Stimulated activated CD8-positive, alpha-beta memory T cell treated with anti-CD3 and anti-CD28 coated beads, Interleukin-4, amount 100 ng/mL, for 1 hour (primary cell): Measurements from ENCODE around the gene RPS8.
"Not testable (repeated sequence)": the region's sequence is repeated elsewhere in the genome, so short reads cannot be mapped to it uniquely, and the experiment has no call there.

Source experiments
- DNase-seq, 2 donors: peaks; one replicate each; pipeline ENCODE4 v3.0.0-alpha.2; 2020; ENCODE audit warnings: low read depth in 2 of 2, low spot score in 1 of 2

The RPS8 gene

DNA sequence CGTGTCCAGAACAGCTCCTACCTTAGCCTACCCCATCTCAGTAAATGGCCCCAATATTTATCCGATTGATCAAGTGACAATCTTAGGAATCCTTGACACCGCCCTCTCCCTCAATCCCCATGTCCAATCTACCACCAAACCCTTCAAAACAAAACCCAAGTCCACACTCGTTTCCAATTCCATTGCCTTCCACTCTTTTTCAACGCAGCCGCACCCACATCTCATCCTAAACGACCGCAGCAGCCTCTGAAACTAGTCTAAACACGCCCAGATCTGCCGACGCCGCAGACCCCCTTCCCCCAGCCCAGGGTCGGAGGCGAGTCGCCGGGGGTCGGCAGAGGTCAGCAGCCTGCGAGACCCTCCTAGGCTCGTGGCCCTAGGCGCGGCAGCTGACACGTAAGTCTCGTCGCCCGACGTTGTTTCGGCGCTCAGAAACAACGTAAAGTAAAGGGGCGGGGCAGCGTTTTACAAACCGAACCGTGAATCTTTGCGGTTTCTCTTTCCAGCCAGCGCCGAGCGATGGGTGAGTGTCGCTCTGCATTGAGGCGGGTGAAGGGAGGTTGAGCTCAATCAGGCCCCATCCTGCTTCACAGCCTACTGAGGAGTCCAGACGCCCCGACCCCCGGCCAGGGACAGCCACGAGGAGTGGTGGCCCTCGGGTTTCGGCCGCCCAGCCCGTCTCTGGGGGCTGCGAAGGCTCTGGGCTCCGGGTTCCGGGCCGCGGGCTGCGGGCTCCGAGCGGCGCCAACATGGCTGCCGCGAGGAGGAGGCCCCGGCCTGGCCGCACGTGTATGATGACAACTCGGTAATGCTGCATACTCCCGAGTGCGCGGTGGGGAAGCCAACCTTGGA lies at the start of gene RPS8:
TSS of gene RPS8 (plus strand) at position 463 of the 852 bp plus-strand sequence. CDS start at position 520, 57 bp downstream.
- peak; percentile 78 to 84 for DNase-seq

DNA sequence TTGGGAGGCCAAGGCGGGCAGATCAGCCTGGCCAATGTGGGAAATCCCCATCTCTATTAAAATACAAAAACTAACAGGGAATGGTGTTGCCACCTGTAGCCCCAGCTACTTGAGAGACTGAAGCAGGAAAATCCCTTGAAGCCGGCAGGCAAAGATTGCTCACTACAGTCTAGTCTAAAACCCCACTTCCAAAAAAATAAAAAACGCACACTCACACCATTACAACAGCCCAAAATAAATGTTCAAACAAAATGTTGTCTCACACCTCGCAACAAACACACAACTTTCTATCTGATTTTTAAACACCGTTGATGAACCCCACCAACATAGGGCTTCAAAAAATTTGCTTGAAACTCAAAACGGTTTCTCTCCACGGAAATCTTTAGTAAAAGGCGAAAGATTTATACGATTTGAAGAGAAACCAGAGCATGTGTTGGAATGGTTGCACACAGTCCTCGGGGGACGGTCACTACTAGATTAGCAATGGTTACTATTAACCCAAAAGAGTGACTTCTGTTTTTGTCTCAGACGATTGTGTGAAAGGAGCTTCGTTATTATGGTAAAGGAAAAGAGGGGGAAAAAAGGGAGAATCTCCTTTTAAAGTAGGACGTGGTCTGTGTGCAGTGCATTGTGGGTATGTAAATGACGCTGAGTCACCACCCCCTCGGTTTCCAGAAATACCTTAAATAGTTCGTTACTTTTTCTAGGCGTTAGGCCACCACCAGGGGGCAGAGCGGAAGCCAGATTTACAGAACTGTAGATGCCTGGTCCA lies 44.4 kb upstream of the RPS8 start, which contains the start of gene RNU5D-1:
TSS of gene RNU5D-1 (minus strand) at position 430 of the 772 bp plus-strand sequence.
- peak; percentile 91 to 93 for DNase-seq

DNA sequence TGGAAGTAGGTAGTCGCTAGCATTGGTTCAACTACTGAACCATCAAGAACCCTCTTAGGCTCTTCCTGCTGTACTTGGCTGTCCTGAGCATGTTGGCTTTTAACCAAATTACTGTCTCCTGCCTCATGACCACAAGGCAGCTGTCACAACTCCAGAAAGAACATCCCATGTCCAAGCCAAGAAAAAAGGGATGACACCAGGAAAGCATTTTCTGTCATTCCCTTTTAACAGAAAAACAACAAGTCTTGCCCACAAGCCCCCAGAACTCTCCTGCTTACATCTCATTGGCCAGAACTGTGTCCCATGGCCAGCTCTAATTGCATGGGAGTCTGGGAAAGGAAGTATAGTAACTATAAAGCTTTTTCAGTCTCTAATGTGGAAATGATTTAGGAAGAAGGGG lies 42.0 kb upstream of the RPS8 start:
- no peak for DNase-seq

DNA sequence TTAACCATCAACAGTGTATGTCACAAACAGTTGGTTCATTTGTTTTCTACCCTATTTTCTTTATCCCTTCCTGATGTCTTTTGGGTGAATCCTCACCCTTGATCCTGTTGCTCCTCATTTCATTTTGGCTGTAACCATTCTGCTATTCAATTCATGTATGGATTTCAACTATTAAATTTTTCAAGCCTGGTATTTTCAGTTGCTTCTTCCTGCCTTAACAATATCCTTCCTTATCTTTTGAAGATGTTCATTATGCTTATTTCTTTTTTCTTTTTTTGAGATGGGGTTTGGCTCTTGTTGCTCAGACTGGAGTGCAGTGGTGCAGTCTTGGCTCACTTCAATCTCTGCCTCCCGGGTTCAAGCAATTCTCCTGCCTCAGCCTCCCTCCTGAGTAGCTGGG lies 41.6 kb upstream of the RPS8 start:
- DNase-seq: no peak

DNA sequence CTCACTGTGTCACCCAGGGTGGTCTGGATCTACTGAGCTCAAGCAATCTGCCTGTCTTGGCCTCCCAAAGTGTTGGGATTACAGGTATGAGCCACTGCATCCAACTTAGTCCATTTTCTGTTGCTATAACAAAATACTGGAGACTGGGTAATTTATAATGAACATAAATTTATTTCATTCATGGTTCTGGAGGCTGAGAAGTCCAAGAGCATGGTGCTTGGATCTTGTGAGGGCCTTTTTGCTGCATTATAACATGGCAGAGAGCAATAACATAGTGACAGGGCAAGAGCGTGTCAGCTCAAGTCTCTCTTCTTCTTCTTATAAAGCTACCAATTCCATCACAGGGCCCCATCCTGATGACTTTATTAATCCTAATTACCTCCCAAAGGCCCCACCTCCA lies 39.3 kb upstream of the RPS8 start:
- no peak for DNase-seq

DNA sequence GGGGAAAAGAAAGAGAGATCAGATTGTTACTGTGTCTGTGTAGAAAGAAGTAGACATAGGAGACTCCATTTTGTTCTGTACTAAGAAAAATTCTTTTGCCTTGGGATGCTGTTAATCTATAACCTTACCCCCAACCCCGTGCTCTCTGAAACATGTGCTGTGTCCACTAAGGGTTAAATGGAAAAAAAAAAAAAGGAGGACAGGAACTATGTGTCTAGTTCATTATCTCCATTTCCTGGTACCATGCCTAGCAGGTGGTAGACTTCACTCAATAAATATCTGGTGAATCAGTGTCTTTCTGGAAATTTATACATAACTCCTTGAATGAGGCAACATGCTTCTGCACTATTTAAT lies 36.4 kb upstream of the RPS8 start:
- not testable (repeated sequence) for DNase-seq

DNA sequence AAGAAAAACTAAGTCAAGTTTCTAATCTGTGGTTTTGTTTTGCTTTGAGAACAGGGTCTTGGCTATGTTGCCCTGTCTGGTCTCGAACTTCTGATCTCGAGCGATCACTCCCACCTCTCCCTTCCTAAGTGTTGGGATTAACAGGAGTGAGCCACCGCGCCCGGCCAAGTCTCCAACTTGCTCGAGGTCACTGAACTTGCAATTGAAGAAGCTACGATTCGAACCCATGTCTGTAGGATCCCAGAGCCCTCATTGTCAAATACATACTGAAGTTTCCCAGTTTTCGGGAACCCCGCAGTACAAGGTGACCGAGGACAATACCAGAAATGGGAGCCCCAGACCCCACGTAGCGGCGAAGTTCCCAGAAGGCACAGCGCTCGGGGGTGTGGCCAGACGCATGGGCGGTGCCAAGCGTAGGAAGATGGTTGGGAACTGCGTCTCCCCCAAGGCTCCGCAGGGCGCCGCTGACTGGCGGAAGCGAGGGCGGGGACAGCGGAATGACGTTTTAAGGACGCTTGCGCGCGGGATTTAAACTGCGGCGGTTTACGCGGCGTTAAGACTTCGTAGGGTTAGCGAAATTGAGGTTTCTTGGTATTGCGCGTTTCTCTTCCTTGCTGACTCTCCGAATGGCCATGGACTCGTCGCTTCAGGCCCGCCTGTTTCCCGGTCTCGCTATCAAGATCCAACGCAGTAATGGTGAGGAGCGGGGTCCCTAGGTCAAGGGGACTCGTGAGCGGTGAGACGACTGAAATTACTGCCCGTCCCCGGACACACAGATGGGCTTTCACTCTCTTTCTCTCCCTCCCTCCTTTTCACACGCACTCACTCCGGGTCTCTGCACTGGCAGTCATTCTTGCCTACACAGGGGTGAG lies 35.8 kb upstream of the RPS8 start, which contains the start of gene KIF2C:
TSS of gene KIF2C (plus strand) at position 531 of the 872 bp plus-strand sequence. CDS start at position 627, 96 bp downstream.
- DNase-seq: peak; percentile 86 to 93

DNA sequence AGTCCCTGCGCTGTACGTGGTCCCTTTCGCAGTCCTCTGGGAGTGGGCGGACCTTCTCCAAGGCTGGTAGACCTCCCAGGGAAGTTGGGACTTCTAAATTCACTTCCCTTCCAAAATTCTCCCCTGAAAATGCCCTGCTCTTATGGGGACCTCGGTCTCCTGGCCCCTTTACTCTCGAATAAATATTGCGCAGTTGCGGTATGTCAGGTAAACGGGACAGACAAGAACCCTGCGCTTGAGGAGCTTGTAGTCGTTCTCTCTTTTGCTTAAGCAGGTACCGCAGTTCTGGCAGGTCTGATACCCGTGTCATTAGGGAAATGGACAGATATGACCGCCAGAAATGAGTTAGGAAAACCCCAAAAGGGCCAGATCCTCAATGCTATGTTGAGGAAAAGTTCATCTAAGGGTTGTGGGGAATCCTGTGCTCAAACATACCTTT lies 35.1 kb upstream of the RPS8 start:
- no peak for DNase-seq

- no peak for DNase-seq
Measured at GRCh38 chr1:44743211-44743610, 32.1 kb upstream of the RPS8 start.

- no peak for DNase-seq
Measured at GRCh38 chr1:44747878-44748277, 27.5 kb upstream of the RPS8 start.

DNA sequence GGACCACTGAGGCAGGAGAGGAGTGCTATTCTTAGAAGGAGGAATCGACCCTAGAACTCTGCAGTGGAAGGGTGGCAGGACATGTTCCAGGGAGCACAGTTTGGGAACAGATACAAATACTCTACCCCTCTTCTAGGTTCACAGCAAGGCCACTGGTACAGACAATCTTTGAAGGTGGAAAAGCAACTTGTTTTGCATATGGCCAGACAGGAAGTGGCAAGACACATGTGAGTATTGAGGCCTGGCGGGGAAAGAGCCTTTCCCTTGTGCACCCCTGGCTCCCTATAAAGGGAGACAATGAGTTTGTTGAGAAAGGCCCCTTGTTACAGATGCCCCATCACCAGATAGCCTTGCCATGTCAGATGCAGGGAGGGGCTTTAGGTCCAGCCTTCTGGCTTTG lies 17.9 kb upstream of the RPS8 start:
- DNase-seq: no peak

GRCh38 chr1:44759077-44759476 lies 16.3 kb upstream of the RPS8 start:
- no peak for DNase-seq

GRCh38 chr1:44760876-44761275 lies 14.5 kb upstream of the RPS8 start:
- DNase-seq: no peak

- DNase-seq: not testable (repeated sequence)
Measured at GRCh38 chr1:44766421-44766820, 8.9 kb upstream of the RPS8 start.

- DNase-seq: no peak
Measured at GRCh38 chr1:44775930-44776729, 790 bp downstream of the RPS8 start.

GRCh38 chr1:44776730-44777068 lies 1.4 kb downstream of the RPS8 start:
- no peak for DNase-seq

DNA sequence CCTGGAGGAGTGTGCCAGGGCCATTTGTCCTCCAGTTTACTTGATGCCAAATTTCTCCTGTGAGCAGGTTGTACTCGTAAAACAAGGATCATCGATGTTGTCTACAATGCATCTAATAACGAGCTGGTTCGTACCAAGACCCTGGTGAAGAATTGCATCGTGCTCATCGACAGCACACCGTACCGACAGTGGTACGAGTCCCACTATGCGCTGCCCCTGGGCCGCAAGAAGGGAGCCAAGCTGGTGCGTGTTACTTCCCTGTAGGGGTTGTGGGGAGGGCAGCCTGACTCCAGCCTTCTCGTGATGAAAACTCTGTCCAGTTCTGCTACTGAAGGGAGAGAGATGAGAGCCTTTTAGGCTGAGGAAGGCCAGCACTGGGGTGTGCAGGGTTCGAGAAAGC lies 2.2 kb downstream of the RPS8 start:
- no peak for DNase-seq

GRCh38 chr1:44777969-44778635 lies 2.8 kb downstream of the RPS8 start:
- no peak for DNase-seq

DNA sequence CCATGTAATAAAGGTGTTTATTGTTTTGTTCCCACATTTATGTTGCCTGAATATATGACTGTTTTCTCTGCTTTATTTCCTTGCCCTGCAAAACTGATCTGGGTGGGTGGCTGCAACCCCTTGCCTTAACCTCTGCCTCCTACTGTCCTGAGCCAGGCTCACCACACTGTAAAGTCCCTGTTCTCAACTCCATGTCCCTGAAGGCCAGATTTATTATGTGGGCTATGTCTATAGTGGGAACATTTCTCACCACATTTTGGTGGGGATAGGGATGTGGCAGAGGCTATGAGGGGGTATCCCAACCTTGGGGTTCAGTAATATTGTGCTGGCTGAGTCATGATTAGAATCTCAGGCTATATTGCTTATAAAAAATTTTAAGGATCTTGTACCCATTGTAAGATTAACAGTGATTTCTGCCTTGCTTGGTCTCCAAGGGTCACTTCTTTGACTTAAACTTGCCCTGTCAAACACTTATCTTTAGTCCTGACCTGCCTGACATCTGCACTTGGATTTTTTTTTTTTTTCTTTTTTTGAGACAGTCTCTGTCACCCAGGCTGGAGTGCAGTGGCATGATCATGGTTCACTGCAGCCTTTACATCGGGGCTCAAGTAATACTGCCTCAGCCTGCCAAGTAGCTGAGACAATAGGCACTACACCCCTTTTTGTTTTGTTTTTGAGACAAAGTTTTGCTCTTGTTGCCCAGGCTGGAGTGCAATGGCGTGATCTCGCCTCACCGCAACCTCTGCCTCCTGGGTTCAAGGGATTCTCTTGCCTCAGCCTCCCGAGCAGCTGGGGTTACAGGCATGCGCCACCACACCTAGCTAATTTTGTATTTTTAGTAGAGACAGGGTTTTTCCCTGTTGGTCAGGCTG lies 3.6 kb downstream of the RPS8 start:
- no peak for DNase-seq
